Measurements from ENCODE around the gene OR51A7. TPM values are rescaled to one million over a fixed set of nuclear protein-coding genes. Genes with fewer than 3 reads are reported as not detected.

OR51A7 gene
- total and polyA plus RNA-seq, 9 of the 15 experiments (the other 6 are each of a cell fraction or from before 2014, with no cell fraction given) = not detected

DNA sequence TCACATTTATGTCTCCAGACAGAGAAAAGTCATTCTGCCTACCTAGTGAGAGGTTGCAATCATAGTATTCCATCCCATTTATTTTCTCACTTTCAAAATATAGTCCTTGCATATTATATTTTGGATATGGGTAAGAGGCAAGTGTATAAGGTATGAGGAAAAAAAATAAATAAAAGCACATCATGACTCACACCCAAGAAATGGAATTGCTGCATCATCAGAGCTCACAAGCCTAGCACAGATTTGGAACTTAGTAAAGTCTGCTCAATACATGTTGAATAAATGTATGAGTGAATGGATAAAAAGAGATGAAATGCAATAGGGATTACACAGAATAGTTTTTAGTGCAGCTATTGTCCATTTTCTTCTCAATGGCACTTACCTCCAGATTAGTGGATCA lies 23.0 kb downstream of the OR51A7 start:
- Histone ChIP-seq H3K9ac (ENCODE audit: insufficient read depth in 1 of 2, low read depth in 2 of 2, low read length in 2 of 2) (no peak overlapping the region), H3K79me2 (ENCODE audit: control insufficient read depth, insufficient read depth, low read length) (no peaks in the 10 kb centered on the region), H4K20me1 (replicated peaks; ENCODE audit: control insufficient read depth, insufficient read depth, low read length) (no peaks in the 10 kb centered on the region), H3K27ac (ENCODE audit: extremely low read depth, low read depth, low read length) (no peak overlapping the region), H3K9me1 (ENCODE audit: control insufficient read depth, insufficient read depth, low read length) (no peaks in the 10 kb centered on the region), H3K36me3 (ENCODE audit: control insufficient read depth, insufficient read depth, low read length) (no peaks in the 10 kb centered on the region), H3K9me3 (replicated peaks; ENCODE audit: control insufficient read depth, insufficient read depth, low read depth, low read length) (no peaks in the 10 kb centered on the region), H3K4me3 (no peak overlapping the region), H2AFZ (ENCODE audit: low read depth, low read length) (no peak overlapping the region), H3K4me2 (ENCODE audit: insufficient read depth, low read length) (no peak overlapping the region), H3K27me3 (ENCODE audit: control insufficient read depth in 2 of 2, insufficient read depth in 2 of 2, low read length in 2 of 2) (peaks cover 2 to 9% of the 10 kb centered on the region in 2 experiments), H3K4me1 (replicated peaks in 1 of 2; ENCODE audit: control insufficient read depth in 2 of 2, insufficient read depth in 2 of 2, low read length in 2 of 2) (no peaks in the 10 kb centered on the region)
- intact Hi-C loops (cut with micrococcal nuclease) = loop anchor here (10.0 kb wide), 1 partner anchor 292 kb away; the partner anchor contains the start of gene OR51D1
- in situ Hi-C loops (cut with MboI) = no loop called here
- TF ChIP-seq, protein P1, sequence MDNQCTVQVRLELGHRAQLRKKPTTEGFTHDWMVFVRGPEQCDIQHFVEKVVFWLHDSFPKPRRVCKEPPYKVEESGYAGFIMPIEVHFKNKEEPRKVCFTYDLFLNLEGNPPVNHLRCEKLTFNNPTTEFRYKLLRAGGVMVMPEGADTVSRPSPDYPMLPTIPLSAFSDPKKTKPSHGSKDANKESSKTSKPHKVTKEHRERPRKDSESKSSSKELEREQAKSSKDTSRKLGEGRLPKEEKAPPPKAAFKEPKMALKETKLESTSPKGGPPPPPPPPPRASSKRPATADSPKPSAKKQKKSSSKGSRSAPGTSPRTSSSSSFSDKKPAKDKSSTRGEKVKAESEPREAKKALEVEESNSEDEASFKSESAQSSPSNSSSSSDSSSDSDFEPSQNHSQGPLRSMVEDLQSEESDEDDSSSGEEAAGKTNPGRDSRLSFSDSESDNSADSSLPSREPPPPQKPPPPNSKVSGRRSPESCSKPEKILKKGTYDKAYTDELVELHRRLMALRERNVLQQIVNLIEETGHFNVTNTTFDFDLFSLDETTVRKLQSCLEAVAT (IDR thresholded peaks at IDR 0.05) = no peak
- no peak for TF ChIP-seq NRF1 (conservative IDR thresholded peaks at IDR 0.05 in 1 of 2, IDR thresholded peaks at IDR 0.05 in 1 of 2)
- no peak for TF ChIP-seq ZNF830 (CRISPR knock-in tag; IDR thresholded peaks at IDR 0.05)
- TF ChIP-seq, protein P2, sequence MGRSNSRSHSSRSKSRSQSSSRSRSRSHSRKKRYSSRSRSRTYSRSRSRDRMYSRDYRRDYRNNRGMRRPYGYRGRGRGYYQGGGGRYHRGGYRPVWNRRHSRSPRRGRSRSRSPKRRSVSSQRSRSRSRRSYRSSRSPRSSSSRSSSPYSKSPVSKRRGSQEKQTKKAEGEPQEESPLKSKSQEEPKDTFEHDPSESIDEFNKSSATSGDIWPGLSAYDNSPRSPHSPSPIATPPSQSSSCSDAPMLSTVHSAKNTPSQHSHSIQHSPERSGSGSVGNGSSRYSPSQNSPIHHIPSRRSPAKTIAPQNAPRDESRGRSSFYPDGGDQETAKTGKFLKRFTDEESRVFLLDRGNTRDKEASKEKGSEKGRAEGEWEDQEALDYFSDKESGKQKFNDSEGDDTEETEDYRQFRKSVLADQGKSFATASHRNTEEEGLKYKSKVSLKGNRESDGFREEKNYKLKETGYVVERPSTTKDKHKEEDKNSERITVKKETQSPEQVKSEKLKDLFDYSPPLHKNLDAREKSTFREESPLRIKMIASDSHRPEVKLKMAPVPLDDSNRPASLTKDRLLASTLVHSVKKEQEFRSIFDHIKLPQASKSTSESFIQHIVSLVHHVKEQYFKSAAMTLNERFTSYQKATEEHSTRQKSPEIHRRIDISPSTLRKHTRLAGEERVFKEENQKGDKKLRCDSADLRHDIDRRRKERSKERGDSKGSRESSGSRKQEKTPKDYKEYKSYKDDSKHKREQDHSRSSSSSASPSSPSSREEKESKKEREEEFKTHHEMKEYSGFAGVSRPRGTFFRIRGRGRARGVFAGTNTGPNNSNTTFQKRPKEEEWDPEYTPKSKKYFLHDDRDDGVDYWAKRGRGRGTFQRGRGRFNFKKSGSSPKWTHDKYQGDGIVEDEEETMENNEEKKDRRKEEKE (IDR thresholded peaks at IDR 0.05; ENCODE audit: borderline replicate concordance in 1 of 2, control insufficient read depth in 1 of 2, low read depth in 2 of 2, low read length in 1 of 2) = no peak
- TF ChIP-seq NFRKB (IDR thresholded peaks at IDR 0.05; ENCODE audit: low read depth) = no peak
- TF ChIP-seq ZNF780A (CRISPR knock-in tag; IDR thresholded peaks at IDR 0.05) = no peak
- no peak for TF ChIP-seq PHF8 (IDR thresholded peaks at IDR 0.05; ENCODE audit: borderline replicate concordance, low read length)
- no peak for TF ChIP-seq HNRNPUL1 (IDR thresholded peaks at IDR 0.05; ENCODE audit: low read length)
- TF ChIP-seq, protein P3, sequence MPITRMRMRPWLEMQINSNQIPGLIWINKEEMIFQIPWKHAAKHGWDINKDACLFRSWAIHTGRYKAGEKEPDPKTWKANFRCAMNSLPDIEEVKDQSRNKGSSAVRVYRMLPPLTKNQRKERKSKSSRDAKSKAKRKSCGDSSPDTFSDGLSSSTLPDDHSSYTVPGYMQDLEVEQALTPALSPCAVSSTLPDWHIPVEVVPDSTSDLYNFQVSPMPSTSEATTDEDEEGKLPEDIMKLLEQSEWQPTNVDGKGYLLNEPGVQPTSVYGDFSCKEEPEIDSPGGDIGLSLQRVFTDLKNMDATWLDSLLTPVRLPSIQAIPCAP (CRISPR knock-in tag; IDR thresholded peaks at IDR 0.05; ENCODE audit: borderline replicate concordance) = no peak
- TF ChIP-seq, protein P4, sequence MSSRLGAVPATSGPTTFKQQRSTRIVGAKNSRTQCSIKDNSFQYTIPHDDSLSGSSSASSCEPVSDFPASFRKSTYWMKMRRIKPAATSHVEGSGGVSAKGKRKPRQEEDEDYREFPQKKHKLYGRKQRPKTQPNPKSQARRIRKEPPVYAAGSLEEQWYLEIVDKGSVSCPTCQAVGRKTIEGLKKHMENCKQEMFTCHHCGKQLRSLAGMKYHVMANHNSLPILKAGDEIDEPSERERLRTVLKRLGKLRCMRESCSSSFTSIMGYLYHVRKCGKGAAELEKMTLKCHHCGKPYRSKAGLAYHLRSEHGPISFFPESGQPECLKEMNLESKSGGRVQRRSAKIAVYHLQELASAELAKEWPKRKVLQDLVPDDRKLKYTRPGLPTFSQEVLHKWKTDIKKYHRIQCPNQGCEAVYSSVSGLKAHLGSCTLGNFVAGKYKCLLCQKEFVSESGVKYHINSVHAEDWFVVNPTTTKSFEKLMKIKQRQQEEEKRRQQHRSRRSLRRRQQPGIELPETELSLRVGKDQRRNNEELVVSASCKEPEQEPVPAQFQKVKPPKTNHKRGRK (tag; IDR thresholded peaks at IDR 0.05) = no peak
- TF ChIP-seq CREBBP (IDR thresholded peaks at IDR 0.05; ENCODE audit: low read depth, low read length) = no peak
- TF ChIP-seq PML (IDR thresholded peaks at IDR 0.05; ENCODE audit: low read length) = no peak
- no peak for TF ChIP-seq ZC3H4 (CRISPR knock-in tag; IDR thresholded peaks at IDR 0.05; ENCODE audit: borderline replicate concordance)
- BruUV-seq (replicated peaks) = no TSS peak
- CTCF ChIA-PET (ENCODE audit: low intra/inter-chr PET ratio) = no interaction called here
- POLR2A ChIA-PET = interaction anchor here (0.6 to 1.2 kb wide), 2 partner anchors 14 to 161 kb away, joined by 3 to 5 read pairs; no protein-coding TSS in a partner anchor
- ATAC-seq = no peak
- DNase-seq (ENCODE audit: extremely low read depth in 1 of 4, low spot score in 3 of 4) = no peak
- no peak for FAIRE-seq

Measured in K562 (cell line).